ENCODE measurements around the gene MPP4.

The MPP4 gene

DNA sequence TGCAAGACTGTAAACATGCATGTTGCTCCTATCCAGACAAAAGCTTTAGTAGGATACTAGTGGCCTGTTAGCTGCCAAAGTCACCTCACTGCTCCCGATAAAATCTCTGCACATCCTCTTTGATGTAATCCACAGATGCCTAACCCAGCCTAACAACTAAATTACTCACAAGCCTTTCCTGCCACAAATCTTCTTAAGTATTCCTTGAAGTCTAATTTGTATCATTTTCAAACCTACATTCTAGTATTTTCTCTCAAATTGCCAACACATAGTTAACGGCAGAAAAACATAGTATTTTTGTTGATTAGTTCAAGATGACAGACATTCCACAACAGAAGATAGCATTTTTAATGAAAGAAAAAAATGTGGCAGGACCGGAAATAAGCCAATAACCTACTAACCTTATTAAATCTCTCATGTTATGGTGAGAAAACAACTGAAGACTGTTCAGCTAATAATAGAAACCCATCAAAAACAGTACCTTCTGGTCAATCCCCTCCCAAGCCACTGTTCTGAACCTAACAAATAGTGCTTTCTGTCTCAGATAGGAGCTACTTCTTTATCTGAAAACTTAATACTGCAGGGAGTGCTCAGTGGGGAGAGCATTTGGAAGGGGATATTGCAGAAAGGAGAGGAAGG is at the start of gene MPP4:
Gene MPP4 (minus strand): TSS at position 57 of the 639 bp plus-strand sequence. CDS start 4,690 bp downstream, outside the sequence.
- no peak for DNase-seq (ENCODE audit: low read depth)

DNA sequence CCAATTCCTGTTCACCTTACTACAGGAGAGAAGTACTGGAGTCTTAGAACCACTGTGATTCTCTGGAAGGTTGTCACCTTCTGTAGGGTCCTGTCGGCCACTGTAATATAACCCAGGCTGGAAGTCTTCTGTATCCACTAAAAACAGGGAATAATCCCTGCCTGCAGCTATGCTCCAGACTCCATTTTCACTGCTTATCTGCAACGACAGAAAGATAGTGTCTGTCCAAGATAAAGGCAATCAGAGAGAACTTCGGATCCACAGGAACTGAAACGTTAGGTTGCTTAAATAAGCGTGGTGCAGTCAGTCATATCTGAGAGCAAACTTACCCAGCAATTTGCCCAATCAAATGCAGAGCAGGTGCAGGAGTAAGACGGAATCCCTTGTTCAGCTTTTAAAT is 48.1 kb upstream of the MPP4 start:
- DNase-seq (ENCODE audit: low read depth), result no peak

DNA sequence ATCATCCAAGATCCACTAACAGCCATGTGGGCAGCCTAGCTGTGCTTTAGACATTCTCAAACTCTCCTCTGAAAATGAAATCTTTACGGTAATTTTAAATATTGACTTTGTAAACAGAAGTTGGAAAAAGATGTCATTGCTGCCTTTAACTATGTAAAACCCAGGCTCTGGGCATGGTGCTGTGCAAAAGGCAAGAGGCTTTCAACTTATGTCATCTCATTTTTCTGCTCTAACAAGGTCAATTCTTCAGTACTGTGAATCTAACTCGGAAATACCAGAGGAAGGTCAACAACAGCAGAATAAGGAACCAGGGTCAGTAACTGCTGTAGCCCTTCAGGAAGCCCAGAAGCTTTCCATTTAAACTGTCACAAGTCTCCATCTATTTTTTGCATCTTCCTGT is 37.0 kb upstream of the MPP4 start:
- DNase-seq (ENCODE audit: low read depth), result no peak

GRCh38 chr2:201734111-201734510 is 35.7 kb upstream of the MPP4 start:
- DNase-seq (ENCODE audit: low read depth), result no peak

GRCh38 chr2:201733544-201733943 is 35.1 kb upstream of the MPP4 start:
- no peak for DNase-seq (ENCODE audit: low read depth)

GRCh38 chr2:201730651-201731285 is 32.3 kb upstream of the MPP4 start:
- DNase-seq (ENCODE audit: low read depth), result no peak

- DNase-seq (ENCODE audit: low read depth), result no peak
These were observed 17.0 kb upstream of the MPP4 start for GRCh38 chr2:201715459-201715858.

- no peak for DNase-seq (ENCODE audit: low read depth)
These were observed 14.3 kb upstream of the MPP4 start for GRCh38 chr2:201712726-201713125.

GRCh38 chr2:201709747-201710146 is 11.3 kb upstream of the MPP4 start:
- DNase-seq (ENCODE audit: low read depth), result no peak

GRCh38 chr2:201709049-201709448 is 10.6 kb upstream of the MPP4 start:
- DNase-seq (ENCODE audit: low read depth), result no peak

DNA sequence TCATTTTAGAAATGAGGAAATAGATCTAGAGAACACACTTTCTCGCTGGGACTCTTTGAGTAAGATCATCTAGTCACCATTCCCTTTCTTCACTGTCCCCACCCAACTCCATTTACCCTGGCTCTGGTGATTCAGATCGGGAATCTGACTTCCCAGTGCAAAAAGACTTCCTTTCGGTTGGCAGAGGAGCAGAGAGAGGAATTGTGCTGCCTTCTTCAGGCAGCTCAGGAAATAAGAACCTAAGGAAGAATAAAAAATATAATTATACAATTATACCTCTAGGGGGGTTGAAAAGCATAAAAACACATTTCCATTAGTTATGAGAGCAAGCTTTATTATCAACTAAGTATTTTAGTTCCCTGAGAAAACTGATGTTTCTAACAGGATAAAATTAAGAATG is 9.3 kb upstream of the MPP4 start:
- DNase-seq (ENCODE audit: low read depth), result no peak

DNA sequence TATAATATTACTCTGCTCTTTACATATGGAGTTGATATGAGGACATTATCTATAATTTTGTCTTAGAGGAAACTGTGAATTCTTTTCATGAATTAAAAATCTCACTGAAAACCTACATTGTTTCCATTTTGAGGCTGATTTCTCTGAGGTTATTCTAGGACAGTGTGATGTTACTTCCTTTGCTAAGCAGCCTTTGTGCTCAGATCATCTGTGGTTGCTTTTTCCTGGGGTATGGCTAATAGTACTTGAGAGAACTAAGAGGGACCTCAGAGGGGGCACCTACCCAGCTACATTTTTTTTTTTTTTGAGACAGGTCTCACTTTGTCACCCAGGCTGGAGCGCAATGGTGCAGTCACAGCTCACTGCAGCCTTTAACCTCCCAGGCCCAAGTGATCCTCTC is 8.7 kb upstream of the MPP4 start:
- DNase-seq (ENCODE audit: low read depth), result no peak

DNA sequence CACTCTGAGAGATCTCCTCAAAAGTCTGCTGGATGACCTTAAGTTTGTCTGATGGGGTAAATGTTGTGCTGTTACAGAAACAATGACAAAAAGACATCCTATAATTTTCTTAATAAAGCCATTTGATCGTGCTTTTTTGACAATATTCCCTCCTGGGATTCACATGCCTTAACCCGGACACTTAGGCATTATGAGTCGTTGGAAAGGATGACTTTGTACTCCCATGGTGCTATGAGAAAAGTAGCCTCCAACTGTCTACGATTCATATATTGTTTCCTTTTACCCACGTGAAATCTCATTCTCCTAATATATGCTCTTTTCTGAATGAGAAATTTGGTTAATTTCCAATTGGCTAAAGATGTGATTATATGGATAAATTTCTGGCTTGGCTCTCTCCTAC is 6.1 kb upstream of the MPP4 start:
- no peak for DNase-seq (ENCODE audit: low read depth)

DNA sequence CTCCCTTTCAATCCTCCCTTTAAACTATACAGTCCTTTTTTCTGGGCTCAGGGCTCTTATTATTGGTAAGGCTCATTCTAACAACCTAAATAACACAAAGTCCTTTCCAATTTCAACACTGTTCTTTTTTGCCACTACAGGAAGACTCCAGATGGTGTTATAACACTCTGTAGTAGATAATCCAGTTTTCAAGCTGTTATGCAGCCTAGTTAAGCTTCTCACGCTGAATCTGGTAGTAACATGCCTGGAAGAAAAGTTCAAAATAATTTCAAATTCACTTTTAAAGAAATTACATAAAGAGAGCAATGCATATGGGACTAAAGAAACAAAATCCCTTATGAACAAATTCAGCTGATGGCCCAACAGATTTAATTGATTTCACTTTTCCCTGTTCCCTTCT is 3.2 kb upstream of the MPP4 start:
- DNase-seq (ENCODE audit: low read depth), result no peak

DNA sequence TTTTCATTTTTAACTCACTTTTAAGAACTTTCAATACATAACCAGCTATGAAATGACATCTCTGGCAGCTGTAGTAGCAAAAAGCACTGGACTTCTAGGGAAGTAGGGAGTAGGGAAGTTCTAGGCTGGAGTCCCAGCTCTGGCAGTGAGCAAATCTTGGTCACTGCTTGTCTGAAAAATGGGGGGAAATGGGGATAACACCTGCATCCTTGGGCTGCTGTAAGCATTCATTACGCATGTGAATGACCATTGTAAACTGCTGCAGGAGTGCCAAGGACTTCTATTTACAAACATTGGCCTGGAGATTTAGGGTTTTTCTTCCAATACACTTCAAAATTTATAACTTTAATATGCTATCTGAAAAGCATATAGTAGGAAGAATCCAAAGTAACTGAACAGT is 972 bp upstream of the MPP4 start:
- DNase-seq (ENCODE audit: low read depth), result no peak

DNA sequence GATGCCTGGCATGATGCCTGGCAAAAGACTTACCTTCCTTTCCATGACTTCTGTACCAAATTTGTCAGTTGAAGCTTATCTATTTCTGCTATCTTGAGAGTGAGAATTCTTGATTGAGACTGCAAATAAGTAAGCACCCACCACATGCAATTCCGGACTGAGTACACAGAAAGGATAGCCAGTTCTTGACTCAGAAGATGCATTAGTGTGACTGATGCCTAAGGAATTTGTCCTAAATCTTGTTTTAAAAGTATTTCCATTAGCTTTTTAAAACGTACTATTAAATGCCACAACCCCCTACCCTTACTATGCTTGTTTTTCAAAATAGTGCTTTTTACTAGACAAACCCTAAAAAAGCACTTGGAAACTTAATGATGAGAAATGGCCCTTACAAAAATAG is 545 bp downstream of the MPP4 start:
- DNase-seq (ENCODE audit: low read depth), result no peak

- DNase-seq (ENCODE audit: low read depth), result no peak
These were observed 2.2 kb downstream of the MPP4 start for GRCh38 chr2:201696151-201696659.

- no peak for DNase-seq (ENCODE audit: low read depth)
These were observed 13.3 kb downstream of the MPP4 start for GRCh38 chr2:201685156-201685555.

DNA sequence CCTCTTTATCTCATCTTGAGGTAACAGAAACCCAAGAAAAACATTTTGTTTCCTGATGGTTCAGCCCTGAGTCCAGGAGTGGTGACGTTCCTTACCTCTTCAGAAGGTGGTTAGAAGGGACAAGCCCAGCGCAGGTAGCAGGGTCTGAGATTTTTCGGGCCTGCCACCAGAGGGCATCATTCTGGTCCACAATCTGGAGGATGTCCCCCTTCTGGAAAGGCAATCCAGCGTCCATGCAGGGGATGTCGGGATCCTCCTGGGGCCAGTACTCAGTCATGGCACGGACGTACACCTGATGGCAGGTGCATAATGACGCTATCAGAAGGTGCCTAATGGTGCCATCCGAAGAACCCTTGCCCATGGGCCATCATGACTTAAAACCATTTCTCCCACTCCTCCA is 17.7 kb downstream of the MPP4 start:
- DNase-seq (ENCODE audit: low read depth), result no peak

- no peak for DNase-seq (ENCODE audit: low read depth)
These were observed 20.0 kb downstream of the MPP4 start for GRCh38 chr2:201678401-201678800.

GRCh38 chr2:201675454-201675853 is 23.0 kb downstream of the MPP4 start:
- DNase-seq (ENCODE audit: low read depth), result no peak

GRCh38 chr2:201674794-201675193 is 23.6 kb downstream of the MPP4 start:
- no peak for DNase-seq (ENCODE audit: low read depth)

DNA sequence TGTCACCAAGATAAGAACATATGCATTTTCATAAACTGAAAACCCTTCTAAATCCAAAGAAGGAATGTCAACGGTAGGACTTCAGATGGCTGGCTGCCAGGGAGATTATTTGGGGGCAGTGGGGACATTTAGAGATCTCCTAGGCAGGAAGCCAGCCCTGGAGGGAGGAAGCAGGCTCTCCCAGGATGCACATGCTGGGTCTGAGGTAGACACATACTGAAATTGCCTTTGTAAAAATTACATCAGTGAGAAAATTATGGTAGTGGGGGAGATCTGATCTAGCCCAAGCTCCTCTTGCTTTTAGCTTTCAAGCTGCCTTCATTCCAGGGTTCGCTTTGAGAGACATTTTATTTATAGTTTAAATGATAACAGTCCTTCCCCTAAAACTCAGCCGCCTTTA is 24.1 kb downstream of the MPP4 start:
- no peak for DNase-seq (ENCODE audit: low read depth)

- DNase-seq (ENCODE audit: low read depth), result no peak
These were observed 24.9 kb downstream of the MPP4 start for GRCh38 chr2:201673546-201673945.
